HL-60 (cell line): Measurements from ENCODE around the gene NFYC.

Source experiments
- DNase-seq, 2 experiments: peaks; one replicate each; pipeline ENCODE4 v3.0.0-alpha.2; 2010 to 2020; ENCODE audit warnings: low read depth in 1 of 2, low spot score in 1 of 2
- H3K27ac ChIP-seq: fragments of 250-450 bp; sonication (Bioruptor Pico); replicated peaks from 2 replicates; pipeline ENCODE4 v1.5.1; 2020; ENCODE audit warnings: mild to moderate bottlenecking, moderate library complexity
- H3K27me3 ChIP-seq: fragments of 250-450 bp; sonication (Bioruptor Pico); 2 replicates; pipeline ENCODE4 v1.5.1; 2021; ENCODE audit warnings: mild to moderate bottlenecking, moderate library complexity; ENCODE audit not compliant: insufficient read depth, poor library complexity, severe bottlenecking
- H3K4me3 ChIP-seq: replicated peaks from 2 replicates; pipeline ENCODE4 v1.5.1; 2011; ENCODE audit warnings: mild to moderate bottlenecking, control low read depth, low read length; ENCODE audit not compliant: insufficient read depth
- GABPA ChIP-seq: IDR thresholded peaks from 2 replicates; pipeline ENCODE4 v1.6.1; 2012; ENCODE audit warnings: low read depth
- POLR2AphosphoS5 ChIP-seq: IDR thresholded peaks from 2 replicates; pipeline ENCODE4 v1.6.1; 2012; ENCODE audit warnings: low read depth
- SPI1 ChIP-seq: IDR thresholded peaks from 2 replicates; pipeline ENCODE4 v1.6.1; 2012; ENCODE audit warnings: low read depth, mild to moderate bottlenecking, borderline replicate concordance
- TF ChIP-seq, protein P1 (sequence below): IDR thresholded peaks from one replicate; pipeline ENCODE4 v1.5.1; 2011; ENCODE audit warnings: low read length, control low read depth, inconsistent platforms; ENCODE audit not compliant: insufficient read depth
- TF ChIP-seq, protein P2 (sequence below): IDR thresholded peaks from 2 replicates; pipeline ENCODE4 v1.6.1; 2012; ENCODE audit warnings: low read depth; ENCODE audit not compliant: insufficient replicate concordance

The NFYC gene

DNA sequence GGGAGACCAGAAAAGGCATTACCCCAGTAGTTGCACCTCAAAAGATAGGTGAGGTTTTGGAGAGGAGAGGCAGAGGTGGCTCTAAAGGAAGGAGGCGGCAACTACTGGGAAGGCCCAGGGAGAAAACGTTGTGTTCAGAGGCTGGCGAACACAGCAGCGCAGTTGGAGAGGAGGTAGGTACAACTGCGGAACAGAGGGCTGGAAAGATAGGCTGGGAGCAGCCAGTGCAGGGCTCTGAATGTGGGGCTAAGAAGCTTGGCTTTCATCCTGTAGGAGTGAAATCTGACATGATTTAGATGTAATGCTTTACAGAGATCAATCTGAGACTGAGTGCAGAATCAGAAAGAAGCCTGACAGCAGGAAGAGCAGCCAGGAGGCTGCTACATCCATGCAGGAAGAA, 39.0 kb upstream of the NFYC start:
- DNase-seq, result no peak
- H3K27ac ChIP-seq, result no peak overlapping the region
- peaks cover 5% of the 10 kb centered on the region for H3K27me3 ChIP-seq
- TF ChIP-seq GABPA (no peak), SPI1 (no peak), POLR2AphosphoS5 (no peak)
- TF ChIP-seq, protein P1, sequence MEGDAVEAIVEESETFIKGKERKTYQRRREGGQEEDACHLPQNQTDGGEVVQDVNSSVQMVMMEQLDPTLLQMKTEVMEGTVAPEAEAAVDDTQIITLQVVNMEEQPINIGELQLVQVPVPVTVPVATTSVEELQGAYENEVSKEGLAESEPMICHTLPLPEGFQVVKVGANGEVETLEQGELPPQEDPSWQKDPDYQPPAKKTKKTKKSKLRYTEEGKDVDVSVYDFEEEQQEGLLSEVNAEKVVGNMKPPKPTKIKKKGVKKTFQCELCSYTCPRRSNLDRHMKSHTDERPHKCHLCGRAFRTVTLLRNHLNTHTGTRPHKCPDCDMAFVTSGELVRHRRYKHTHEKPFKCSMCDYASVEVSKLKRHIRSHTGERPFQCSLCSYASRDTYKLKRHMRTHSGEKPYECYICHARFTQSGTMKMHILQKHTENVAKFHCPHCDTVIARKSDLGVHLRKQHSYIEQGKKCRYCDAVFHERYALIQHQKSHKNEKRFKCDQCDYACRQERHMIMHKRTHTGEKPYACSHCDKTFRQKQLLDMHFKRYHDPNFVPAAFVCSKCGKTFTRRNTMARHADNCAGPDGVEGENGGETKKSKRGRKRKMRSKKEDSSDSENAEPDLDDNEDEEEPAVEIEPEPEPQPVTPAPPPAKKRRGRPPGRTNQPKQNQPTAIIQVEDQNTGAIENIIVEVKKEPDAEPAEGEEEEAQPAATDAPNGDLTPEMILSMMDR, result no peak
- TF ChIP-seq, protein P2, sequence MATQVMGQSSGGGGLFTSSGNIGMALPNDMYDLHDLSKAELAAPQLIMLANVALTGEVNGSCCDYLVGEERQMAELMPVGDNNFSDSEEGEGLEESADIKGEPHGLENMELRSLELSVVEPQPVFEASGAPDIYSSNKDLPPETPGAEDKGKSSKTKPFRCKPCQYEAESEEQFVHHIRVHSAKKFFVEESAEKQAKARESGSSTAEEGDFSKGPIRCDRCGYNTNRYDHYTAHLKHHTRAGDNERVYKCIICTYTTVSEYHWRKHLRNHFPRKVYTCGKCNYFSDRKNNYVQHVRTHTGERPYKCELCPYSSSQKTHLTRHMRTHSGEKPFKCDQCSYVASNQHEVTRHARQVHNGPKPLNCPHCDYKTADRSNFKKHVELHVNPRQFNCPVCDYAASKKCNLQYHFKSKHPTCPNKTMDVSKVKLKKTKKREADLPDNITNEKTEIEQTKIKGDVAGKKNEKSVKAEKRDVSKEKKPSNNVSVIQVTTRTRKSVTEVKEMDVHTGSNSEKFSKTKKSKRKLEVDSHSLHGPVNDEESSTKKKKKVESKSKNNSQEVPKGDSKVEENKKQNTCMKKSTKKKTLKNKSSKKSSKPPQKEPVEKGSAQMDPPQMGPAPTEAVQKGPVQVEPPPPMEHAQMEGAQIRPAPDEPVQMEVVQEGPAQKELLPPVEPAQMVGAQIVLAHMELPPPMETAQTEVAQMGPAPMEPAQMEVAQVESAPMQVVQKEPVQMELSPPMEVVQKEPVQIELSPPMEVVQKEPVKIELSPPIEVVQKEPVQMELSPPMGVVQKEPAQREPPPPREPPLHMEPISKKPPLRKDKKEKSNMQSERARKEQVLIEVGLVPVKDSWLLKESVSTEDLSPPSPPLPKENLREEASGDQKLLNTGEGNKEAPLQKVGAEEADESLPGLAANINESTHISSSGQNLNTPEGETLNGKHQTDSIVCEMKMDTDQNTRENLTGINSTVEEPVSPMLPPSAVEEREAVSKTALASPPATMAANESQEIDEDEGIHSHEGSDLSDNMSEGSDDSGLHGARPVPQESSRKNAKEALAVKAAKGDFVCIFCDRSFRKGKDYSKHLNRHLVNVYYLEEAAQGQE, result no peak
- no peak overlapping the region for H3K4me3 ChIP-seq

DNA sequence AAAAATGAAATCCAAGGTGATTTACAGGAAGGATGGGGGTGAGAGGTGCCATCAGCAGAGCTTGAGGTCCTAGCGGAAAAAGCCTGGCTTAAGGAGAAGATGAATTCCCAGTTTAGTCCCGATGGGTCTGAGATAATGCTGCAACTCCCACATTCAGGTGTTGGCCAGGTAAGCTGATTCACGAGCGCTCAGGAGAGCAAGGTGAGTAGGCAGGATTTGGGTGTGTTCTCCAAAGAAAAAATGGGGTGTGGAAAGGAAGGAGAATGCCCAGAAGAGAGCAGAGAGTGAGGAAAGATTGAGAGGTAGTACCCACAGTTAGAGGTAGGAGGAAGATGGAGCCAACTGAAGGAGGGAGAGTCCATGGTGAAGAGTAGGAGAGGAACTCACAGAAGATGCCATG, 38.5 kb upstream of the NFYC start:
- H3K27ac ChIP-seq, result no peak overlapping the region
- no peak for DNase-seq
- H3K27me3 ChIP-seq, result peaks cover 5% of the 10 kb centered on the region
- H3K4me3 ChIP-seq, result no peak overlapping the region
- TF ChIP-seq POLR2AphosphoS5 (no peak), SPI1 (no peak)
- TF ChIP-seq, protein P1, result no peak

DNA sequence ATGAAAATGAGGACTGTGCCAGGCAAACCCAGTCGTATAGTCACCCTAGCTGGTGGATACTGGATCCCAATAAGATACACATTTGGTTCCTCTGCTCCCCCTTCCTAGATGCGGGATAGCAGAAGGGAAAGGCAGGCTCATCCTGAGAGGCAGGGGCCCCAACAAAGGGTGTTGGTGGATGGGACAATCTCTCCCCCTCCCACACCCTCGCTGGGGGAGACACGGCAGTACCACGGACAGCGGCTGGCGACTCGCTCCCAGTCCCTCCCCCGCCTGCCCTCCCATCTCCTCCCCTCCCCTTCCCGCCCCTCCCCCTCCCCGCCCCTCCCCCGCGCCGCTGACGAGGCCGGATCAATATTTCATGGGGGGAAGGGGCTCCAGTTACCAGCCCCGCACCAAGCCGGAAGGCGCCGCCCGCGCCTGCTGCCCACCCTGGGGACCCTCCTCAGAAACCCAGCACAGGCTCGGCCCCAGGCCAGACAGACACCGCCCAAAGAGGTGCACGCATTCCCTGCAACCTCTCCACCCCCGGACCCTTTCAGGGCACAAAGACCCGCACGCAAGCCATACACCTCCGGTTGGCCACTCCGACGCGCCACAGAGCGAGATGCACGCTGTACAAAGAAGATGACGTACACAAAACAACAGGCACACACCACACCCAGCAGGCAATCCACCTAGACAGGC, 37.5 kb upstream of the NFYC start:
- TF ChIP-seq, protein P2, result peak; percentile 90
- no peak for TF ChIP-seq SPI1
- Histone ChIP-seq H3K27ac (no peak overlapping the region), H3K27me3 (peaks cover 3% of the 10 kb centered on the region), H3K4me3 (no peak overlapping the region)
- no peak for DNase-seq

DNA sequence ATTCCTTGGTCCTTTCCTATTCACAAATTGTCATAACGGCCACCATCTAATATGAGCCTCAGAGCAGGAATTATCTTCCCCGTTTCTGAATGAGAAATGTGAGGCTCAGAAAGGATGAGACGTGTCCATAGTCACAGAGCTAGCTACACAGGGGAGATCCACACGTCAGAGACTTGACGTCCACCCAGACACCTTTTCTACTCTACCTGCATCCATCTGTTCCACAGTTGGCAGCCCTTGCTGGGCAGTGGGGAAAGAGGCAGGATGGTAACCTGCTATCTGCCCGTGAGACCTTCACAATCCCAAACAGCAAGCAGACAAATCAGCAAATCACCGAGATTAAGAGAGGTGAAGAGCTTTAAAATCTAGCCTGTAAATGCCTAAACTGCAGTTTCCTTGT, 34.5 kb upstream of the NFYC start:
- Histone ChIP-seq H3K27me3 (peaks cover under 1% of the 10 kb centered on the region), H3K4me3 (no peak overlapping the region), H3K27ac (no peak overlapping the region)
- DNase-seq, result no peak
- TF ChIP-seq, protein P2, result no peak
- TF ChIP-seq POLR2AphosphoS5 (no peak), GABPA (no peak)
